HepG2 (cell line): ENCODE results near the gene HELZ. TPM values are rescaled to one million over a fixed set of nuclear protein-coding genes. Genes with fewer than 3 reads are reported as not detected.

Experiments used
- ATF7-NPFF ChIP-seq: sonication (generic); formaldehyde crosslinking; IDR thresholded peaks from 2 replicates; pipeline ENCODE4 v1.8.1; 2023; ENCODE audit warnings: mild to moderate bottlenecking, low read depth, missing genetic modification reagents, moderate library complexity
- BCL6 ChIP-seq: IDR thresholded peaks from 2 replicates; pipeline ENCODE4 v1.6.1; 2016; ENCODE audit warnings: missing genetic modification reagents, missing compliant biosample characterization
- GATAD2A ChIP-seq: IDR thresholded peaks from 2 replicates; pipeline ENCODE4 v1.6.1; 2016
- HMG20A ChIP-seq: IDR thresholded peaks from 2 replicates; pipeline ENCODE4 v1.6.1; 2016; ENCODE audit warnings: borderline replicate concordance
- HNF4A ChIP-seq: sonication (generic); formaldehyde crosslinking; IDR thresholded peaks from 2 replicates; pipeline ENCODE4 v1.4.0; 2020; ENCODE audit warnings: missing genetic modification reagents
- IRF2 ChIP-seq: IDR thresholded peaks from 2 replicates; pipeline ENCODE4 v1.6.1; 2018; ENCODE audit warnings: missing genetic modification reagents, missing compliant biosample characterization
- KDM6A ChIP-seq: IDR thresholded peaks from 2 replicates; pipeline ENCODE4 v1.6.1; 2016; ENCODE audit warnings: low read depth
- MLLT10 ChIP-seq: sonication (generic); formaldehyde crosslinking; IDR thresholded peaks from 2 replicates; pipeline ENCODE4 v1.4.0; 2020; ENCODE audit warnings: missing genetic modification reagents
- PHF21A ChIP-seq: sonication (generic); formaldehyde crosslinking; IDR thresholded peaks from 2 replicates; pipeline ENCODE4 v1.5.0; 2020; ENCODE audit warnings: mild to moderate bottlenecking, missing genetic modification reagents
- PHF8 ChIP-seq: sonication (generic); formaldehyde crosslinking; IDR thresholded peaks from 2 replicates; pipeline ENCODE4 v1.5.0; 2020; ENCODE audit warnings: missing genetic modification reagents
- SALL2 ChIP-seq: sonication (generic); formaldehyde crosslinking; IDR thresholded peaks from 2 replicates; pipeline ENCODE4 v1.8.1; 2023; ENCODE audit warnings: mild to moderate bottlenecking, missing genetic modification reagents, inconsistent platforms
- SMARCE1 ChIP-seq: fragments of 450-650 bp; IDR thresholded peaks from 2 replicates; pipeline ENCODE4 v1.6.1; 2017; ENCODE audit warnings: borderline replicate concordance
- SOX5 ChIP-seq: IDR thresholded peaks from 2 replicates; pipeline ENCODE4 v1.6.1; 2016; ENCODE audit warnings: borderline replicate concordance
- TAF15 ChIP-seq: fragments of 200-400 bp; formaldehyde crosslinking; IDR thresholded peaks from one replicate; pipeline ENCODE4 v1.6.1; 2018; ENCODE audit warnings: mild to moderate bottlenecking, low read depth, low read length; ENCODE audit not compliant: poor library complexity, severe bottlenecking
- TEAD3 ChIP-seq: optimal IDR thresholded peaks from 2 replicates; pipeline ENCODE3; 2016; ENCODE audit warnings: borderline replicate concordance
- ZNF205 ChIP-seq: IDR thresholded peaks from 2 replicates; pipeline ENCODE4 v1.6.1; 2018; ENCODE audit warnings: missing biosample characterization, missing genetic modification reagents
- ZNF274 ChIP-seq: sonication (generic); formaldehyde crosslinking; IDR thresholded peaks from 2 replicates; pipeline ENCODE4 v1.5.1; 2020; ENCODE audit warnings: mild to moderate bottlenecking, missing genetic modification reagents
- ZNF83 ChIP-seq: sonication (generic); formaldehyde crosslinking; IDR thresholded peaks from 2 replicates; pipeline ENCODE4 v1.4.0; 2020; ENCODE audit warnings: missing genetic modification reagents, mild to moderate bottlenecking, borderline replicate concordance
- polyA plus RNA-seq, 8 experiments: library from polyadenylated mRNA; depleted of rRNA in 3 of 8; stranded (reverse) in 7 of 8; unstranded in 1 of 8; fragments of >200 nt; fragmentation: Illumina TruSeq in 4 of 8; extraction: Trizol in 4 of 8; gene quantifications; 2 replicates each; pipeline versions ENCODE4 v1.2.1 to v1.2.3, GENCODE V29; 2011 to 2016; ENCODE audit warnings: low read depth in 4 of 8, missing spikeins in 1 of 8, mixed read lengths in 1 of 8; ENCODE audit not compliant: insufficient read depth in 1 of 8
- total RNA-seq, 5 experiments: library from RNA; depleted of rRNA; stranded (reverse); fragments of >200 nt; fragmentation: Illumina TruSeq; extraction: Trizol; gene quantifications; 2 replicates each; pipeline ENCODE4 v1.2.3, GENCODE V29; 2016; ENCODE audit warnings: low read depth in 1 of 5
- TF ChIP-seq, protein P1 (sequence below): sonication (generic); formaldehyde crosslinking; IDR thresholded peaks from 2 replicates; pipeline ENCODE4 v1.5.1; 2020; ENCODE audit warnings: missing genetic modification reagents, mild to moderate bottlenecking, borderline replicate concordance
- TF ChIP-seq, protein P2 (sequence below): IDR thresholded peaks from 2 replicates; pipeline ENCODE4 v1.6.1; 2018; ENCODE audit warnings: missing genetic modification reagents, mild to moderate bottlenecking, missing compliant biosample characterization
- TF ChIP-seq, protein P3 (sequence below): sonication (generic); formaldehyde crosslinking; IDR thresholded peaks from 2 replicates; pipeline ENCODE4 v1.9.0; 2021; ENCODE audit warnings: mild to moderate bottlenecking, missing genetic modification reagents
- TF ChIP-seq, protein P4 (sequence below): IDR thresholded peaks from 2 replicates; pipeline ENCODE4 v1.6.1; 2016; ENCODE audit warnings: low read depth

The HELZ gene
- total and polyA plus RNA-seq, 2 of the 13 experiments (the other 11 are each of a cell fraction or from before 2014, with no cell fraction given): 35.3 to 52.4 TPM

DNA sequence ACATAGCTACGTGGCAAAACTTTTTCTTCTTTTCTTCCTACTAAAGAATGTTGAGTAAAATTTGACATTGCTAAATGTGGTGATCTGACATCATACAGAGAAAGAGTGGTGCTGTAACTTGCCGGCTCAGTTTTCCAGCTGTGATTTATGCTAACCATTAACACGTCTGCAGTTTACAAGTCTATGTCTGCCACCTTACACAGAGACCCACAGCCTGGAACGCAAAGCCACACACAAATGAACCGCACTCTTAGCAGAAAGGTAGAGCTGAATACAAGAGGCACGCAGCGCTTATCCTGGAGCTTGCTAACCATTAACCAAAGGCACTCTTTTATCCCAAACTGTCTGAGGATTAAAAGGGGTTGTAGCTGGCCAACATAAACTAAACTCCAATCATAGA lies 168.7 kb downstream of the HELZ start (continued):
- TF ChIP-seq ATF7-NPFF (0 out of 2 replicates have a peak, but pooled peaks have one; percentile 26), ZNF274 (CRISPR knock-in tag) (no peak), TEAD3 (peak; percentile 91), GATAD2A (peak; percentile 62), SOX5 (peak; percentile 41; the same call in 1 of the 2 replicates), KDM6A (no peak), TAF15 (no peak), HNF4A (peak; percentile 19; the same call in 1 of the 2 replicates), ZNF83 (CRISPR knock-in tag) (no peak), MLLT10 (no peak), IRF2 (peak; percentile 77), ZNF205 (CRISPR knock-in tag) (0 out of 2 replicates have a peak, but pooled peaks have one; percentile 74), SMARCE1 (no peak), PHF8 (no peak), PHF21A (peak; percentile 76; the same call in 1 of the 2 replicates), HMG20A (peak; percentile 52; the same call in 1 of the 2 replicates), BCL6 (CRISPR knock-in tag) (peak; percentile 53; the same call in 1 of the 2 replicates), SALL2 (CRISPR knock-in tag) (0 out of 2 replicates have a peak, but pooled peaks have one; percentile 39)
- TF ChIP-seq, protein P1, sequence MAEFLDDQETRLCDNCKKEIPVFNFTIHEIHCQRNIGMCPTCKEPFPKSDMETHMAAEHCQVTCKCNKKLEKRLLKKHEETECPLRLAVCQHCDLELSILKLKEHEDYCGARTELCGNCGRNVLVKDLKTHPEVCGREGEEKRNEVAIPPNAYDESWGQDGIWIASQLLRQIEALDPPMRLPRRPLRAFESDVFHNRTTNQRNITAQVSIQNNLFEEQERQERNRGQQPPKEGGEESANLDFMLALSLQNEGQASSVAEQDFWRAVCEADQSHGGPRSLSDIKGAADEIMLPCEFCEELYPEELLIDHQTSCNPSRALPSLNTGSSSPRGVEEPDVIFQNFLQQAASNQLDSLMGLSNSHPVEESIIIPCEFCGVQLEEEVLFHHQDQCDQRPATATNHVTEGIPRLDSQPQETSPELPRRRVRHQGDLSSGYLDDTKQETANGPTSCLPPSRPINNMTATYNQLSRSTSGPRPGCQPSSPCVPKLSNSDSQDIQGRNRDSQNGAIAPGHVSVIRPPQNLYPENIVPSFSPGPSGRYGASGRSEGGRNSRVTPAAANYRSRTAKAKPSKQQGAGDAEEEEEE (CRISPR knock-in tag): no peak
- TF ChIP-seq, protein P2, sequence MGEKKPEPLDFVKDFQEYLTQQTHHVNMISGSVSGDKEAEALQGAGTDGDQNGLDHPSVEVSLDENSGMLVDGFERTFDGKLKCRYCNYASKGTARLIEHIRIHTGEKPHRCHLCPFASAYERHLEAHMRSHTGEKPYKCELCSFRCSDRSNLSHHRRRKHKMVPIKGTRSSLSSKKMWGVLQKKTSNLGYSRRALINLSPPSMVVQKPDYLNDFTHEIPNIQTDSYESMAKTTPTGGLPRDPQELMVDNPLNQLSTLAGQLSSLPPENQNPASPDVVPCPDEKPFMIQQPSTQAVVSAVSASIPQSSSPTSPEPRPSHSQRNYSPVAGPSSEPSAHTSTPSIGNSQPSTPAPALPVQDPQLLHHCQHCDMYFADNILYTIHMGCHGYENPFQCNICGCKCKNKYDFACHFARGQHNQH (CRISPR knock-in tag): peak; percentile 58; the same call in 1 of the 2 replicates
- TF ChIP-seq, protein P3, sequence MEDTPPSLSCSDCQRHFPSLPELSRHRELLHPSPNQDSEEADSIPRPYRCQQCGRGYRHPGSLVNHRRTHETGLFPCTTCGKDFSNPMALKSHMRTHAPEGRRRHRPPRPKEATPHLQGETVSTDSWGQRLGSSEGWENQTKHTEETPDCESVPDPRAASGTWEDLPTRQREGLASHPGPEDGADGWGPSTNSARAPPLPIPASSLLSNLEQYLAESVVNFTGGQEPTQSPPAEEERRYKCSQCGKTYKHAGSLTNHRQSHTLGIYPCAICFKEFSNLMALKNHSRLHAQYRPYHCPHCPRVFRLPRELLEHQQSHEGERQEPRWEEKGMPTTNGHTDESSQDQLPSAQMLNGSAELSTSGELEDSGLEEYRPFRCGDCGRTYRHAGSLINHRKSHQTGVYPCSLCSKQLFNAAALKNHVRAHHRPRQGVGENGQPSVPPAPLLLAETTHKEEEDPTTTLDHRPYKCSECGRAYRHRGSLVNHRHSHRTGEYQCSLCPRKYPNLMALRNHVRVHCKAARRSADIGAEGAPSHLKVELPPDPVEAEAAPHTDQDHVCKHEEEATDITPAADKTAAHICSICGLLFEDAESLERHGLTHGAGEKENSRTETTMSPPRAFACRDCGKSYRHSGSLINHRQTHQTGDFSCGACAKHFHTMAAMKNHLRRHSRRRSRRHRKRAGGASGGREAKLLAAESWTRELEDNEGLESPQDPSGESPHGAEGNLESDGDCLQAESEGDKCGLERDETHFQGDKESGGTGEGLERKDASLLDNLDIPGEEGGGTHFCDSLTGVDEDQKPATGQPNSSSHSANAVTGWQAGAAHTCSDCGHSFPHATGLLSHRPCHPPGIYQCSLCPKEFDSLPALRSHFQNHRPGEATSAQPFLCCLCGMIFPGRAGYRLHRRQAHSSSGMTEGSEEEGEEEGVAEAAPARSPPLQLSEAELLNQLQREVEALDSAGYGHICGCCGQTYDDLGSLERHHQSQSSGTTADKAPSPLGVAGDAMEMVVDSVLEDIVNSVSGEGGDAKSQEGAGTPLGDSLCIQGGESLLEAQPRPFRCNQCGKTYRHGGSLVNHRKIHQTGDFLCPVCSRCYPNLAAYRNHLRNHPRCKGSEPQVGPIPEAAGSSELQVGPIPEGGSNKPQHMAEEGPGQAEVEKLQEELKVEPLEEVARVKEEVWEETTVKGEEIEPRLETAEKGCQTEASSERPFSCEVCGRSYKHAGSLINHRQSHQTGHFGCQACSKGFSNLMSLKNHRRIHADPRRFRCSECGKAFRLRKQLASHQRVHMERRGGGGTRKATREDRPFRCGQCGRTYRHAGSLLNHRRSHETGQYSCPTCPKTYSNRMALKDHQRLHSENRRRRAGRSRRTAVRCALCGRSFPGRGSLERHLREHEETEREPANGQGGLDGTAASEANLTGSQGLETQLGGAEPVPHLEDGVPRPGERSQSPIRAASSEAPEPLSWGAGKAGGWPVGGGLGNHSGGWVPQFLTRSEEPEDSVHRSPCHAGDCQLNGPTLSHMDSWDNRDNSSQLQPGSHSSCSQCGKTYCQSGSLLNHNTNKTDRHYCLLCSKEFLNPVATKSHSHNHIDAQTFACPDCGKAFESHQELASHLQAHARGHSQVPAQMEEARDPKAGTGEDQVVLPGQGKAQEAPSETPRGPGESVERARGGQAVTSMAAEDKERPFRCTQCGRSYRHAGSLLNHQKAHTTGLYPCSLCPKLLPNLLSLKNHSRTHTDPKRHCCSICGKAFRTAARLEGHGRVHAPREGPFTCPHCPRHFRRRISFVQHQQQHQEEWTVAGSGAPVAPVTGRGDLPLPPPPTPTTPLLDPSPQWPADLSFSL (CRISPR knock-in tag): peak; percentile 85
- TF ChIP-seq, protein P4, sequence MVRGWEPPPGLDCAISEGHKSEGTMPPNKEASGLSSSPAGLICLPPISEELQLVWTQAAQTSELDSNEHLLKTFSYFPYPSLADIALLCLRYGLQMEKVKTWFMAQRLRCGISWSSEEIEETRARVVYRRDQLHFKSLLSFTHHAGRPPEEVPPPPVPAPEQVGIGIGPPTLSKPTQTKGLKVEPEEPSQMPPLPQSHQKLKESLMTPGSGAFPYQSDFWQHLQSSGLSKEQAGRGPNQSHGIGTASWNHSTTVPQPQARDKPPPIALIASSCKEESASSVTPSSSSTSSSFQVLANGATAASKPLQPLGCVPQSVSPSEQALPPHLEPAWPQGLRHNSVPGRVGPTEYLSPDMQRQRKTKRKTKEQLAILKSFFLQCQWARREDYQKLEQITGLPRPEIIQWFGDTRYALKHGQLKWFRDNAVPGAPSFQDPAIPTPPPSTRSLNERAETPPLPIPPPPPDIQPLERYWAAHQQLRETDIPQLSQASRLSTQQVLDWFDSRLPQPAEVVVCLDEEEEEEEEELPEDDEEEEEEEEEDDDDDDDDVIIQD (CRISPR knock-in tag): peak; percentile 76; the same call in 1 of the 2 replicates
